H1 (cell line): ENCODE data around the gene RAD51B. TPM values are rescaled to one million over a fixed set of nuclear protein-coding genes. Genes with fewer than 3 reads are reported as not detected.

Experiments
- CTCF ChIA-PET: fragments of 300-600 bp; sonication (Branson Sonifier 250); formaldehyde crosslinking; loops from one replicate; lab custom pipeline; 2021; ENCODE audit not compliant: partially characterized antibody; lab: Charles Lee
- POLR2A ChIA-PET: fragments of 300-600 bp; sonication (Branson Sonifier 250); formaldehyde crosslinking; loops from one replicate; lab custom pipeline; 2021; ENCODE audit warnings: inconsistent platforms; ENCODE audit not compliant: partially characterized antibody; lab: Charles Lee
- DNase-seq, 2 experiments: peaks; one replicate each; pipeline versions ENCODE4 v3.0.0 to v3.0.0-alpha.2; 2010 to 2022; ENCODE audit warnings: low spot score in 2 of 2, low read depth in 1 of 2, mixed read lengths in 1 of 2
- FAIRE-seq: peaks from 2 replicates; lab custom pipeline; 2011; peaks lifted over from hg19 to GRCh38; lab: Jason Lieb, UNC
- H2AFZ ChIP-seq: 2 replicates; pipeline ENCODE4 v1.8.1; 2012; ENCODE audit warnings: low read length, inconsistent platforms
- H2AK5ac ChIP-seq: 2 replicates; pipeline ENCODE4 v1.6.1; 2013; ENCODE audit warnings: low read depth, low read length
- H2BK120ac ChIP-seq: replicated peaks from 2 replicates; pipeline ENCODE3; 2013; ENCODE audit warnings: low read depth, low read length, inconsistent platforms
- H2BK12ac ChIP-seq: 2 replicates; pipeline ENCODE4 v1.6.1; 2013; ENCODE audit warnings: low read depth, low read length
- H2BK15ac ChIP-seq: 2 replicates; pipeline ENCODE4 v1.6.1; 2013; ENCODE audit warnings: low read length
- H2BK20ac ChIP-seq: 2 replicates; pipeline ENCODE4 v1.6.1; 2013; ENCODE audit warnings: low read length
- H2BK5ac ChIP-seq: 2 replicates; pipeline ENCODE4 v1.6.1; 2013; ENCODE audit warnings: low read depth, low read length
- H3K14ac ChIP-seq: 2 replicates; pipeline ENCODE4 v1.6.1; 2013; ENCODE audit warnings: inconsistent platforms; ENCODE audit not compliant: insufficient read length
- H3K18ac ChIP-seq: 2 replicates; pipeline ENCODE4 v1.6.1; 2013; ENCODE audit warnings: low read length; ENCODE audit errors: extremely low read depth
- H3K23ac ChIP-seq: 2 replicates; pipeline ENCODE4 v1.6.1; 2013; ENCODE audit warnings: inconsistent platforms; ENCODE audit not compliant: insufficient read length
- H3K23me2 ChIP-seq: 2 replicates; pipeline ENCODE4 v1.6.1; 2013; ENCODE audit warnings: low read depth, low read length
- H3K27ac ChIP-seq: 2 replicates; pipeline ENCODE4 v1.6.1; 2011; ENCODE audit warnings: low read depth, low read length, inconsistent platforms
- H3K27me3 ChIP-seq, 4 experiments: replicated peaks in 1 of 4; 1 replicate in 1 of 4; 2 replicates in 3 of 4; pipeline versions ENCODE4 v1.6.1 to v1.8.1; 2011 to 2013; ENCODE audit warnings: low read length in 3 of 4, mild to moderate bottlenecking in 3 of 4, inconsistent platforms in 2 of 4, mixed read lengths in 2 of 4, moderate library complexity in 1 of 4; ENCODE audit not compliant: control insufficient read depth in 3 of 4, insufficient read depth in 3 of 4; ENCODE audit errors: extremely low read depth in 1 of 4
- H3K36me3 ChIP-seq, 4 experiments: 2 replicates each; pipeline versions ENCODE4 v1.6.1 to v1.8.1; 2011 to 2013; ENCODE audit warnings: mild to moderate bottlenecking in 4 of 4, low read length in 3 of 4, moderate library complexity in 2 of 4, control low read depth in 1 of 4, inconsistent platforms in 1 of 4; ENCODE audit not compliant: insufficient read depth in 4 of 4, control insufficient read depth in 2 of 4
- H3K4ac ChIP-seq: replicated peaks from 2 replicates; pipeline ENCODE3; 2013; ENCODE audit warnings: low read length, low read depth, mixed read lengths, inconsistent platforms; ENCODE audit not compliant: insufficient read length
- H3K4me1 ChIP-seq, 4 experiments: replicated peaks in 1 of 4; 1 replicate in 1 of 4; 2 replicates in 3 of 4; pipeline versions ENCODE4 v1.6.1 to v1.8.1; 2011 to 2013; ENCODE audit warnings: low read length in 3 of 4, inconsistent platforms in 2 of 4, mixed read lengths in 1 of 4; ENCODE audit not compliant: insufficient read depth in 4 of 4, control insufficient read depth in 3 of 4
- H3K4me2 ChIP-seq, 2 experiments: 2 replicates each; pipeline versions ENCODE4 v1.6.1 to v1.8.1; 2011 to 2013; ENCODE audit warnings: low read depth in 2 of 2, low read length in 2 of 2, control low read depth in 1 of 2, inconsistent platforms in 1 of 2, mild to moderate bottlenecking in 1 of 2; ENCODE audit not compliant: insufficient read depth in 1 of 2
- H3K4me3 ChIP-seq, 4 experiments: fragments of 200-600, 300-600 bp in 1 of 4; sonication (generic), shearing (Covaris generic), sonication (Bioruptor Twin) in 1 of 4; 2 replicates each; pipeline versions ENCODE4 v1.5.1 to v1.8.1; 2011 to 2016; ENCODE audit warnings: low read length in 4 of 4, low read depth in 3 of 4, control low read depth in 2 of 4, inconsistent platforms in 2 of 4, mild to moderate bottlenecking in 2 of 4, mixed read lengths in 1 of 4, moderate library complexity in 1 of 4; ENCODE audit not compliant: insufficient read depth in 2 of 4; ENCODE audit errors: extremely low read depth in 1 of 4
- H3K56ac ChIP-seq: replicated peaks from 2 replicates; pipeline ENCODE3; 2013; ENCODE audit warnings: low read depth, mild to moderate bottlenecking, mixed read lengths, low read length, inconsistent platforms; ENCODE audit not compliant: insufficient read length
- H3K79me1 ChIP-seq: 2 replicates; pipeline ENCODE4 v1.6.1; 2013; ENCODE audit warnings: low read depth, low read length, control low read depth
- H3K79me2 ChIP-seq, 2 experiments: 2 replicates each; pipeline versions ENCODE4 v1.6.1 to v1.8.1; 2012 to 2013; ENCODE audit warnings: low read length in 2 of 2, mild to moderate bottlenecking in 2 of 2, inconsistent platforms in 1 of 2; ENCODE audit not compliant: insufficient read depth in 2 of 2, control insufficient read depth in 1 of 2
- H3K9ac ChIP-seq, 4 experiments: replicated peaks in 1 of 4; 1 replicate in 1 of 4; 2 replicates in 3 of 4; pipeline versions ENCODE4 v1.6.1 to v1.8.1; 2011 to 2013; ENCODE audit warnings: low read depth in 3 of 4, low read length in 3 of 4, control low read depth in 2 of 4, mild to moderate bottlenecking in 2 of 4, moderate library complexity in 2 of 4, inconsistent platforms in 1 of 4; ENCODE audit errors: extremely low read depth in 1 of 4
- H3K9me3 ChIP-seq, 2 experiments: 2 replicates each; pipeline versions ENCODE4 v1.6.1 to v1.8.1; 2012 to 2013; ENCODE audit warnings: mild to moderate bottlenecking in 2 of 2, moderate library complexity in 2 of 2, control low read depth in 1 of 2, inconsistent platforms in 1 of 2, low read depth in 1 of 2, low read length in 1 of 2, mixed read lengths in 1 of 2; ENCODE audit not compliant: insufficient read depth in 2 of 2
- H4K20me1 ChIP-seq, 2 experiments: replicated peaks in 1 of 2; 2 replicates each; pipeline versions ENCODE3 to v1.8.1; 2011 to 2013; ENCODE audit warnings: inconsistent platforms in 2 of 2, low read length in 2 of 2, mild to moderate bottlenecking in 1 of 2; ENCODE audit not compliant: insufficient read depth in 2 of 2, control insufficient read depth in 1 of 2
- H4K5ac ChIP-seq: 2 replicates; pipeline ENCODE4 v1.6.1; 2013; ENCODE audit warnings: low read length, low read depth, mixed read lengths, inconsistent platforms; ENCODE audit not compliant: insufficient read length
- H4K8ac ChIP-seq: 2 replicates; pipeline ENCODE4 v1.8.0; 2013; ENCODE audit warnings: mild to moderate bottlenecking, moderate library complexity, low read length, inconsistent platforms; ENCODE audit not compliant: insufficient read depth; ENCODE audit errors: extremely low read depth
- H4K91ac ChIP-seq: replicated peaks from 2 replicates; pipeline ENCODE3; 2013; ENCODE audit warnings: low read length, mixed read lengths, inconsistent platforms; ENCODE audit not compliant: insufficient read length
- CBX8 ChIP-seq: fragments of 300-800, 300-1000 bp; sonication (generic); IDR thresholded peaks from 2 replicates; pipeline ENCODE4 v1.7.1; 2016; ENCODE audit warnings: low read depth, low read length, borderline replicate concordance
- CTCF ChIP-seq, 3 experiments: IDR thresholded peaks; 1 replicate in 2 of 3; 2 replicates in 1 of 3; pipeline versions ENCODE4 v1.5.1 to v1.6.1; 2011; ENCODE audit warnings: low read length in 3 of 3, mild to moderate bottlenecking in 3 of 3, inconsistent platforms in 2 of 3, low read depth in 1 of 3, moderate library complexity in 1 of 3; ENCODE audit not compliant: insufficient read depth in 1 of 3; ENCODE audit errors: control extremely low read depth in 1 of 3
- EGR1 ChIP-seq: IDR thresholded peaks from 2 replicates; pipeline ENCODE4 v1.6.1; 2011; ENCODE audit warnings: low read depth, low read length, borderline replicate concordance
- JUN ChIP-seq: IDR thresholded peaks from 2 replicates; pipeline ENCODE4 v1.6.1; 2011; ENCODE audit warnings: low read depth, mild to moderate bottlenecking, improper control_type of control experiment, low read length
- MAFK ChIP-seq: IDR thresholded peaks from 2 replicates; pipeline ENCODE4 v1.6.1; 2012; ENCODE audit warnings: low read depth, mild to moderate bottlenecking, improper control_type of control experiment, low read length
- NRF1 ChIP-seq: IDR thresholded peaks from 2 replicates; pipeline ENCODE4 v1.6.1; 2011; ENCODE audit warnings: mild to moderate bottlenecking, low read depth, low read length, improper control_type of control experiment
- RAD21 ChIP-seq, 2 experiments: IDR thresholded peaks in 1 of 2; conservative IDR thresholded peaks in 1 of 2; 2 replicates each; pipeline ENCODE4 v1.6.1; 2011; ENCODE audit warnings: low read depth in 2 of 2, low read length in 2 of 2, improper control_type of control experiment in 1 of 2, inconsistent platforms in 1 of 2, mild to moderate bottlenecking in 1 of 2, moderate library complexity in 1 of 2
- SP2 ChIP-seq: IDR thresholded peaks from 2 replicates; pipeline ENCODE4 v1.6.1; 2012; ENCODE audit warnings: mild to moderate bottlenecking, low read length, inconsistent platforms
- TAF1 ChIP-seq: IDR thresholded peaks from 2 replicates; pipeline ENCODE4 v1.6.1; 2011; ENCODE audit warnings: mild to moderate bottlenecking, low read depth, low read length
- TCF12 ChIP-seq: IDR thresholded peaks from 2 replicates; pipeline ENCODE4 v1.6.1; 2011; ENCODE audit warnings: low read depth, mild to moderate bottlenecking, low read length
- WGBS, 2 experiments: shearing (Covaris generic) in 1 of 2; methylation state at CpG; one replicate each; pipeline versions ENCODE4 v1.1.6 to v1.1.7; 2013 to 2015; ENCODE audit warnings: low lambda C conversion rate in 2 of 2, mixed read lengths in 2 of 2, inconsistent platforms in 1 of 2, low coverage in 1 of 2, missing lambda C conversion rate in 1 of 2; ENCODE audit not compliant: insufficient replicate concordance in 2 of 2, insufficient coverage in 1 of 2, insufficient read length in 1 of 2; ENCODE audit errors: extremely low coverage in 1 of 2, missing lambda C conversion rate in 1 of 2; 5-methylcytosine and 5-hydroxymethylcytosine counted together
- polyA plus RNA-seq, 7 experiments: library from polyadenylated mRNA; depleted of rRNA in 3 of 7; stranded (reverse) in 5 of 7; unstranded in 2 of 7; fragments of >200 nt in 5 of 7; fragments of 200-250 nt in 2 of 7; gene quantifications; 1 replicate in 5 of 7; 2 replicates in 1 of 7; 4 replicates in 1 of 7; pipeline versions ENCODE4 v1.2.1 to v1.2.3, GENCODE V29; 2011 to 2013; ENCODE audit warnings: missing spikeins in 2 of 7, mixed read lengths in 2 of 7
- total RNA-seq: library from RNA; stranded (reverse); fragmentation: NEBNext Ultra II Directional; extraction: Animal tissue kit (Norgen Biotek cat#: 25700); gene quantifications from 2 replicates; pipeline ENCODE4 v1.2.1, GENCODE V29; 2021

RAD51B gene
- total and polyA plus RNA-seq, 2 of the 8 experiments (the other 6 are each of a cell fraction or from before 2014, with no cell fraction given), result 3.9 to 14.9 TPM

DNA sequence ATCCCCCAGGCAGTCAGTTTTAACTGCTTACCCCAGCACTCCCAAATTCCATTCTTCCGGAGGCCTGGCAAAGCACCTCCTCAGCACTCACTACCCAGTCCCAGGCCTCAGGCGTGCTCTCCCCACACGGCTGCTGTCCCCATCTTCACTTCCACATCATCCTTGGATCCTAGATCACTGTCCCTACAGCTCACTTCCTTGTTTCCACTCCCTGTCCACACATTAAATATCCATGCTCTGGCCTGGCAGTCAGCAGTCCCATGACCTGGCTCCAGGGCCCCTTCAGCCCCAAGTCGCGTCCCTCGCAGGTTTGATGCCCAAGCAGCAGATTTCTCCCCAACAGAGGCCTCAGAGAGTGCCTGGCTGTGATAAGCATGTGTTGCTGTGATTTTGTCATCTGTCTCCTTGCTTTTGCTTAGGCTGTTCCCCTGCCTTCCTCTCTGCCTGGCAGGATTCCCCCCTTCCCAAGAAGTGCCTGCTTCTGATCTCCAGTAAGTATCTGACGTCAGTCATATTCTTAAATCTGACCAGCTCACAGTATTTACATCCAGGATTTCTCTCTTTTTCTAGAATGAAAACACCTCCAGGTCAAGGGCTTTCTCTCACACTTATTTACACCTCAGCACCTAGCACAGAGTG lies 731.6 kb downstream of the RAD51B start:
- no peak overlapping the region for H3K56ac ChIP-seq
- no peaks in the 10 kb centered on the region for H3K23me2 ChIP-seq
- H2BK12ac ChIP-seq, result peak overlapping the region; percentile 95; the same call in 1 of the 2 replicates
- ChIA-PET CTCF (interaction anchor here (0.7 kb wide), 1 partner anchor 87 kb away, joined by 3 read pairs; no protein-coding TSS in a partner anchor), POLR2A (interaction anchor here (1.2 kb wide), 1 partner anchor 37 kb away, joined by 3 read pairs; no protein-coding TSS in a partner anchor)
- FAIRE-seq, result no peak
- H3K18ac ChIP-seq, result peak overlapping the region; percentile 73; the same call in 1 of the 2 replicates
- H3K27me3 ChIP-seq, result no peaks in the 10 kb centered on the region; a peak in 1 of 7 replicates
- H2BK15ac ChIP-seq, result peak overlapping the region; percentile 97; the same call in 1 of the 2 replicates
- no peaks in the 10 kb centered on the region for H3K36me3 ChIP-seq
- peaks cover 6 to 23% (median 15%) of the 10 kb centered on the region in 4 experiments for H3K4me1 ChIP-seq
- no peak overlapping the region for H2AFZ ChIP-seq
- H3K4me2 ChIP-seq, result no peak overlapping the region; a peak in 1 of 4 replicates
- H4K20me1 ChIP-seq, result no peaks in the 10 kb centered on the region
- no peak overlapping the region for H3K4ac ChIP-seq
- no peaks in the 10 kb centered on the region for H3K9me3 ChIP-seq
- no peaks in the 10 kb centered on the region for H3K79me2 ChIP-seq
- no peak overlapping the region for H3K9ac ChIP-seq
- 81% methylated on average over 7 of the region's 7 CpGs; no CpG with 5 or more reads in 1 of the 2 experiments for WGBS, 2 experiments
- H4K5ac ChIP-seq, result no peak overlapping the region
- H3K27ac ChIP-seq, result no peak overlapping the region
- H2BK120ac ChIP-seq, result peak overlapping the region; percentile 18
- H3K23ac ChIP-seq, result no peak overlapping the region
- H4K8ac ChIP-seq, result no peak overlapping the region; the same call in 1 of the 2 replicates
- peak overlapping the region; percentile 78; the same call in 1 of the 2 replicates for H2BK5ac ChIP-seq
- H3K79me1 ChIP-seq, result no peaks in the 10 kb centered on the region
- no peak overlapping the region for H3K4me3 ChIP-seq
- H2BK20ac ChIP-seq, result peak overlapping the region; percentile 86; the same call in 1 of the 2 replicates
- H4K91ac ChIP-seq, result peak overlapping the region; percentile 82
- peak in 1 of 2 experiments; percentile 42 for DNase-seq
- H3K14ac ChIP-seq, result no peak overlapping the region
- peak overlapping the region; percentile 60; the same call in 1 of the 2 replicates for H2AK5ac ChIP-seq
- no peak for TF ChIP-seq CTCF (IDR thresholded peaks at IDR 0.05; ENCODE audit: control extremely low read depth in 1 of 3, insufficient read depth in 1 of 3, low read depth in 1 of 3, low read length in 3 of 3)
- no peak for TF ChIP-seq TCF12
- TF ChIP-seq TAF1, result no peak
- no peak for TF ChIP-seq MAFK
- no peak for TF ChIP-seq JUN
- TF ChIP-seq NRF1, result no peak
- no peak for TF ChIP-seq EGR1
- no peak for TF ChIP-seq SP2
- no peak for TF ChIP-seq RAD21 (IDR thresholded peaks at IDR 0.05 in 1 of 2, conservative IDR thresholded peaks at IDR 0.05 in 1 of 2; ENCODE audit: low read depth in 2 of 2, low read length in 2 of 2)
- TF ChIP-seq CBX8, result no peak
